HepG2 (cell line): ENCODE data around the gene PALM. TPM values are rescaled to one million over a fixed set of nuclear protein-coding genes. Genes with fewer than 3 reads are reported as not detected.

ENCODE experiments used
- ATAC-seq: fragments of 200-7000 bp; cut with Tn5 transposase; 3 replicates; pipeline ENCODE4 v1.9.1; 2020; ENCODE audit warnings: mild to moderate bottlenecking, moderate library complexity
- BruUV-seq: library from RNA; stranded (reverse); fragments of 400-500 nt; replicated peaks from 2 replicates; lab custom pipeline; 2021; lab: Mats Ljungman, UMichigan
- CTCF ChIA-PET: fragments of 300-600 bp; formaldehyde crosslinking; extraction: SDS; loops from one replicate; lab custom pipeline; 2021; ENCODE audit warnings: low total read pairs, inconsistent platforms, low intra/inter-chr PET ratio; lab: Yijun Ruan, JAX
- POLR2A ChIA-PET: fragments of 350-600 bp; sonication (Branson Sonifier 250); formaldehyde crosslinking; loops from one replicate; lab custom pipeline; 2020; ENCODE audit warnings: antibody characterized with exemption, inconsistent platforms; lab: Yijun Ruan, JAX
- DNase-seq: peaks from one replicate; pipeline ENCODE4 v3.0.0-alpha.2; 2015; ENCODE audit warnings: low spot score
- FAIRE-seq: peaks from 3 replicates; lab custom pipeline; 2011; peaks lifted over from hg19 to GRCh38; lab: Jason Lieb, UNC
- H2AFZ ChIP-seq: one replicate; pipeline ENCODE4 v1.6.1; 2011; ENCODE audit warnings: low read length, inconsistent platforms
- H3K27ac ChIP-seq: fragments of 300-600 bp; 3 replicates; pipeline ENCODE4 v1.8.0; 2011; ENCODE audit warnings: mixed run types, mild to moderate bottlenecking, mixed read lengths, low read length, inconsistent platforms; ENCODE audit not compliant: insufficient read depth; ENCODE audit errors: extremely low read length
- H3K27me3 ChIP-seq, 2 experiments: fragments of 200-600 bp in 1 of 2; 2 replicates in 1 of 2; 3 replicates in 1 of 2; pipeline versions ENCODE4 v1.6.0 to v1.8.0; 2011; ENCODE audit warnings: low read length in 2 of 2, mild to moderate bottlenecking in 2 of 2, moderate library complexity in 2 of 2, inconsistent platforms in 1 of 2; ENCODE audit not compliant: insufficient read depth in 2 of 2, control insufficient read depth in 1 of 2
- H3K36me3 ChIP-seq, 2 experiments: fragments of 200-600 bp in 1 of 2; replicated peaks in 1 of 2; 2 replicates in 1 of 2; 3 replicates in 1 of 2; pipeline versions ENCODE4 v1.5.1 to v1.8.0; 2011; ENCODE audit warnings: low read length in 2 of 2, inconsistent platforms in 1 of 2; ENCODE audit not compliant: insufficient read depth in 2 of 2, control insufficient read depth in 1 of 2
- H3K4me1 ChIP-seq: 2 replicates; pipeline ENCODE4 v1.5.1; 2012; ENCODE audit warnings: low read length, inconsistent platforms; ENCODE audit not compliant: insufficient read depth
- H3K4me2 ChIP-seq: 2 replicates; pipeline ENCODE4 v1.6.0; 2011; ENCODE audit warnings: low read depth, low read length, inconsistent platforms
- H3K4me3 ChIP-seq, 3 experiments: fragments of 200-600 bp in 1 of 3; sonication (generic), shearing (Covaris generic) in 1 of 3; replicated peaks in 1 of 3; 2 replicates each; pipeline ENCODE4 v1.5.1; 2011 to 2016; ENCODE audit warnings: low read length in 3 of 3, inconsistent platforms in 2 of 3, low read depth in 2 of 3, mild to moderate bottlenecking in 2 of 3, control low read depth in 1 of 3, mixed read lengths in 1 of 3; ENCODE audit not compliant: insufficient read depth in 1 of 3
- H3K79me2 ChIP-seq: one replicate; pipeline ENCODE4 v1.6.1; 2011; ENCODE audit warnings: low read length, inconsistent platforms; ENCODE audit not compliant: insufficient read depth
- H3K9ac ChIP-seq: 2 replicates; pipeline ENCODE4 v1.6.0; 2011; ENCODE audit warnings: mild to moderate bottlenecking, low read depth, low read length, inconsistent platforms; ENCODE audit not compliant: insufficient read depth
- H3K9me3 ChIP-seq: 2 replicates; pipeline ENCODE4 v1.5.1; 2012; ENCODE audit warnings: mild to moderate bottlenecking, low read length
- H4K20me1 ChIP-seq: 2 replicates; pipeline ENCODE4 v1.6.0; 2011; ENCODE audit warnings: inconsistent platforms, mild to moderate bottlenecking, low read length, moderate library complexity; ENCODE audit not compliant: insufficient read depth
- AGO2 ChIP-seq: fragments of 200-400 bp; formaldehyde crosslinking; optimal IDR thresholded peaks from 2 replicates; pipeline ENCODE3; 2017; ENCODE audit warnings: mild to moderate bottlenecking, low read depth, low read length, moderate library complexity
- ATF4 ChIP-seq, 2 experiments: fragments of 450-650 bp in 1 of 2; sonication (generic) in 1 of 2; formaldehyde crosslinking; IDR thresholded peaks; 2 replicates each; pipeline versions ENCODE4 v1.5.0 to v1.8.0; 2020 to 2022; ENCODE audit warnings: mild to moderate bottlenecking in 1 of 2, missing genetic modification reagents in 1 of 2
- HNF4A ChIP-seq: sonication (generic); formaldehyde crosslinking; IDR thresholded peaks from 2 replicates; pipeline ENCODE4 v1.4.0; 2020; ENCODE audit warnings: missing genetic modification reagents
- MEF2D ChIP-seq: sonication (generic); formaldehyde crosslinking; IDR thresholded peaks from 2 replicates; pipeline ENCODE4 v1.5.1; 2020; ENCODE audit warnings: mild to moderate bottlenecking, missing genetic modification reagents
- MTF2 ChIP-seq: sonication (generic); formaldehyde crosslinking; IDR thresholded peaks from 2 replicates; pipeline ENCODE4 v1.5.0; 2020; ENCODE audit warnings: missing genetic modification reagents, borderline replicate concordance
- SOX5 ChIP-seq: IDR thresholded peaks from 2 replicates; pipeline ENCODE4 v1.6.1; 2016; ENCODE audit warnings: borderline replicate concordance
- TBL1XR1 ChIP-seq: fragments of 150-350 bp; IDR thresholded peaks from 2 replicates; pipeline ENCODE4 v1.6.1; 2014; ENCODE audit warnings: borderline replicate concordance, low read length; ENCODE audit not compliant: partially characterized antibody
- ZFP37 ChIP-seq: sonication (generic); formaldehyde crosslinking; IDR thresholded peaks from 2 replicates; pipeline ENCODE4 v1.4.0; 2020; ENCODE audit warnings: missing genetic modification reagents, borderline replicate concordance
- ZNF275 ChIP-seq: sonication (generic); formaldehyde crosslinking; IDR thresholded peaks from 2 replicates; pipeline ENCODE4 v1.8.0; 2022; ENCODE audit warnings: missing genetic modification reagents, mild to moderate bottlenecking, inconsistent platforms, borderline replicate concordance
- ZNF451 ChIP-seq: sonication (generic); formaldehyde crosslinking; IDR thresholded peaks from 2 replicates; pipeline ENCODE4 v1.5.0; 2020; ENCODE audit warnings: mild to moderate bottlenecking, missing genetic modification reagents
- ZNF512 ChIP-seq: sonication (generic); formaldehyde crosslinking; IDR thresholded peaks from 2 replicates; pipeline ENCODE4 v1.4.0; 2020; ENCODE audit warnings: mild to moderate bottlenecking, missing genetic modification reagents
- ZNF7 ChIP-seq: IDR thresholded peaks from 2 replicates; pipeline ENCODE4 v1.6.1; 2016; ENCODE audit warnings: missing biosample characterization, missing genetic modification reagents
- ZNF766 ChIP-seq: sonication (generic); formaldehyde crosslinking; IDR thresholded peaks from 2 replicates; pipeline ENCODE4 v1.5.0; 2020; ENCODE audit warnings: missing genetic modification reagents, borderline replicate concordance
- ZNF883 ChIP-seq: sonication (generic); formaldehyde crosslinking; IDR thresholded peaks from 2 replicates; pipeline ENCODE4 v1.5.1; 2020; ENCODE audit warnings: mild to moderate bottlenecking, missing genetic modification reagents; ENCODE audit errors: not compliant biosample characterization
- WGBS: methylation state at CpG from one replicate; pipeline ENCODE4 v1.1.6; 2017; ENCODE audit warnings: low lambda C conversion rate; 5-methylcytosine and 5-hydroxymethylcytosine counted together
- in situ Hi-C: cut with HindIII; loops from 2 replicates; pipeline ENCODE4 v1.10.0; 2017; ENCODE audit warnings: low pct_unique_long_range_greater_than_20kb; ENCODE audit not compliant: extremely low pct_ligation_motif_present
- intact Hi-C: fragments of 100-400 bp; cut with micrococcal nuclease; formaldehyde crosslinking; loops from one replicate; pipeline ENCODE4 v1.10.0; 2022; ENCODE audit not compliant: unreplicated experiment
- polyA plus RNA-seq, 8 experiments: library from polyadenylated mRNA; depleted of rRNA in 3 of 8; stranded (reverse) in 7 of 8; unstranded in 1 of 8; fragments of >200 nt; fragmentation: Illumina TruSeq in 4 of 8; extraction: Trizol in 4 of 8; gene quantifications; 2 replicates each; pipeline versions ENCODE4 v1.2.1 to v1.2.3, GENCODE V29; 2011 to 2016; ENCODE audit warnings: low read depth in 4 of 8, missing spikeins in 1 of 8, mixed read lengths in 1 of 8; ENCODE audit not compliant: insufficient read depth in 1 of 8
- total RNA-seq, 5 experiments: library from RNA; depleted of rRNA; stranded (reverse); fragments of >200 nt; fragmentation: Illumina TruSeq; extraction: Trizol; gene quantifications; 2 replicates each; pipeline ENCODE4 v1.2.3, GENCODE V29; 2016; ENCODE audit warnings: low read depth in 1 of 5
- TF ChIP-seq, protein P1 (sequence below): sonication (generic); formaldehyde crosslinking; IDR thresholded peaks from 2 replicates; pipeline ENCODE4 v1.8.0; 2022; ENCODE audit warnings: low read depth, missing genetic modification reagents

PALM gene
- total and polyA plus RNA-seq, 2 of the 13 experiments (the other 11 are each of a cell fraction or from before 2014, with no cell fraction given) = 4.0 to 9.7 TPM

DNA sequence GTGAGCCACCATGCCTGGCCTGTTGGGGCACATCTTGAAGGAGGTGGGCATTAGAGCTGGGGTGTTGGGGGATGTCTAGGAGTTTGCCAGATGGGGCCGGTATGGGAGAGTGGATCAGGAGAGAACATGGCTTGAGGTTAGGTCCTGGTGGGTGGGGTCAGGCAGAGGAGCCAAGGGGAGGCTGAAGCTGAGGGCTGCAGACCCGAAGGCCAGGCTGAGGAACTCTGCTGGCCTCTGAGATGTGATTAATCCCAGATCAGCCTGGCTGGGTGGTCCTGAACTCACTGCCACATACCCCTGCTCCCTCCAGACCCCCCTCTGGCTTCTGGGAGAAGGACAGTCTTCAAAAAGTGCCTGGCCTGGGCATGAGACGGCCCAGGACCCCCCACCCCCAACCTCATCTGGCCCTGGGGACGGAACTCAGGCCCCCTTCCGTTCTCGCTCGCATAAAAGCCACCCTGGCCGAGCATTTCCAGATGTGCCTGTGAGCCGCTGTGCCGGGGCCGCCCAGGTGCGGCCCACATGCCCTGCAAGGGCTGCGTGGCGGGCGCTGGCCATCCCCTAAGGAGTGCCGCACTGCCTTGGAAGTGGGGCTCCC, 29.8 kb upstream of the PALM start (continued):
- TF ChIP-seq ZNF883 (CRISPR knock-in tag) = no peak
- no peak for TF ChIP-seq ZNF512 (CRISPR knock-in tag)
- no peak for TF ChIP-seq HNF4A
- peak; percentile 60 for TF ChIP-seq AGO2
- TF ChIP-seq SOX5 (CRISPR knock-in tag) = no peak
- TF ChIP-seq, all 625 proteins: peak for 5

DNA sequence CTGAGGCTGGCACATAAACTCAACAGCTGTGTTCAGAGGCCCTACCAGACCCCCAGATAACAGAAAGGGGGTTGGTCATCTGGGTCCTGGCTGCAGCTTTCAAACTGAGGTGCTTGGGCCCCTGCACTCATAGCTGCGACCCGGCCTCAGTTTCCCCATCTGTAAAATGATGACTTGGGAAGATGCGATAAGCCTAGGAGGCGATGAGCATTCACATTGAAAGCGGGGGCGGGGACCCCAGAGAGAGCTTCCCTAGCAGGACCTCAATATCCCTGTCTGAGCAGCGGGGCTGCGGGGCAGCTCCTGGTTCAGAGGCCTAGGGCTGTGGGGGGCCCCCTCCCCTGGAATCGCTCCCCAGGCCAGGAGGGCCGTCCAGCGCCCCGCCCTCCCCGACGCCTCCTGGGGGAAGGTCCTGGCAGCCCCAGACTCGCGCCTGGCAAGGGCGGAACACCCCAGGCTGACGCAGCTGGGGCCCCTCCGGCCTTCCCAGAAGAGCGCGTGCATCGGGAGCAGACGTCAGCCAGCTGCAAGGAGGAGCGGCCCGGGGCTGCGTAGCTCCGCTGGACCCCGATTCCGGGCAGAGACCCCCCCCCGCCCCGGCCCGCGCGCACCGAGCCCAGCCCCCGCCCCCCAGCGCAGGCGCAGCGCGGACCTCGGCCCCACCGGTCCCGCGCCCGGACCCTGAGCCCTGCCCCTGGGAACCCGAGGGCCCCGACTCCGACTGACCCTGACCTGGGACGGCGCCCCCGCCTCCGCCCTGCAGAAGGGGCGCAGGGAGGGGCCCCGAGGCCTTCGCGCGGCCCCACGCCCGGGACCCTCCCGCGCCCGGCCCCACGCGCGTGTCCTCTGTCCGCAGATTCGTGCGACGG, 29.1 kb upstream of the PALM start:
- no peak for DNase-seq
- no peaks in the 10 kb centered on the region for H3K36me3 ChIP-seq
- in situ Hi-C loops (no loop called here), intact Hi-C loops (no loop called here)
- H3K9ac ChIP-seq = peak overlapping the region; percentile 82
- H3K79me2 ChIP-seq = no peaks in the 10 kb centered on the region
- H3K4me1 ChIP-seq = peaks cover 46% of the 10 kb centered on the region
- BruUV-seq = TSS peak; percentile 74
- FAIRE-seq = no peak
- H3K9me3 ChIP-seq = no peaks in the 10 kb centered on the region
- peak; percentile 16 for ATAC-seq
- H3K27ac ChIP-seq = peak overlapping the region; percentile 95
- WGBS = 84% methylated on average over 4 of the region's 69 CpGs
- H3K27me3 ChIP-seq = peaks cover 0 to 7% of the 10 kb centered on the region in 2 experiments; a peak in 1 of 5 replicates
- H4K20me1 ChIP-seq = no peaks in the 10 kb centered on the region
- POLR2A ChIA-PET = interaction anchor here (0.6 to 5.3 kb wide), 13 partner anchors 9 to 347 kb away, joined by 3 to 56 read pairs (median 5); partner anchors contain the start of genes CNN2, PALM and RNF126
- peak overlapping the region; percentile 61 to 89 (median 63); a peak in 5 of 6 replicates for H3K4me3 ChIP-seq
- no peak overlapping the region for H2AFZ ChIP-seq
- peak overlapping the region; percentile 82 for H3K4me2 ChIP-seq
- CTCF ChIA-PET = interaction anchor here (2.2 kb wide), 1 partner anchor 15 kb away, joined by 13 read pairs; no protein-coding TSS in a partner anchor
- TF ChIP-seq ZNF275 (CRISPR knock-in tag) = no peak
- peak; percentile 86; the same call in 1 of the 2 replicates for TF ChIP-seq ZNF451 (CRISPR knock-in tag)
- TF ChIP-seq ATF4 (CRISPR knock-in tag; IDR thresholded peaks at IDR 0.05) = no peak
- TF ChIP-seq ZNF7 (CRISPR knock-in tag) = no peak
- TF ChIP-seq MEF2D (CRISPR knock-in tag) = no peak
- no peak for TF ChIP-seq ZNF766
- no peak for TF ChIP-seq TBL1XR1
- TF ChIP-seq ZFP37 (CRISPR knock-in tag) = no peak
- TF ChIP-seq, protein P1, sequence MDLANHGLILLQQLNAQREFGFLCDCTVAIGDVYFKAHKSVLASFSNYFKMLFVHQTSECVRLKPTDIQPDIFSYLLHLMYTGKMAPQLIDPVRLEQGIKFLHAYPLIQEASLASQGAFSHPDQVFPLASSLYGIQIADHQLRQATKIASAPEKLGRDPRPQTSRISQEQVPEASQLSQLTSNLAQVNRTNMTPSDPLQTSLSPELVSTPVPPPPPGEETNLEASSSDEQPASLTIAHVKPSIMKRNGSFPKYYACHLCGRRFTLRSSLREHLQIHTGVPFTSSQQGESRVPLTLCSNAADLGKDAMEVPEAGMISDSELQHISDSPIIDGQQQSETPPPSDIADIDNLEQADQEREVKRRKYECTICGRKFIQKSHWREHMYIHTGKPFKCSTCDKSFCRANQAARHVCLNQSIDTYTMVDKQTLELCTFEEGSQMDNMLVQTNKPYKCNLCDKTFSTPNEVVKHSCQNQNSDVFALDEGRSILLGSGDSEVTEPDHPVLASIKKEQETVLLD (CRISPR knock-in tag) = no peak; the same call in 1 of the 2 replicates
- TF ChIP-seq MTF2 (CRISPR knock-in tag) = 0 out of 2 replicates have a peak, but pooled peaks have one; percentile 17
